Nucleus accumbens (tissue), 56 donors: ENCODE results near the gene SMARCD1.
"Not testable (repeated sequence)": the region's sequence is repeated elsewhere in the genome, so short reads cannot be mapped to it uniquely, and the experiment has no call there.

Experiments
- DNase-seq, 56 donors: peaks; one replicate each; lab custom pipeline; 2025; lab: John Stamatoyannopoulos, UW

SMARCD1 gene

DNA sequence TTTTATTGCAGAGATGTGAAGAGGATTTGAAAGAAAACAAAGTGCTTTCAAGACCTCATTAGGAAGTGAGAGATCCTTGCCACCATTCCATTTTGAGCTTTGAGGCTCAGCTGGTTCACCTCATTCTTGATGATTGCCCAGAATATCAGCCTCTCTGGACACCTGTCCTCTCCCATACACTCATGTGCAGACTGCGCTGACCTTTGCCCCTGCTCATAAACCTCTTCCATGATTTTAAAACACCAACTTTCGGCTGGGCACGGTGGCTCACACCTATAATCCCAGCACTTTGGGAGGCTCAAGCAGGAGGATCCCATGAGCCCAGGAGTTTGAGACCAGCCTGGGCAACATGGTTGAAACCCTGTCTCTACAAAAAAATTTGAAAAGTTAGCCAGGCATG, 35.8 kb downstream of the SMARCD1 start:
- no peak for DNase-seq

DNA sequence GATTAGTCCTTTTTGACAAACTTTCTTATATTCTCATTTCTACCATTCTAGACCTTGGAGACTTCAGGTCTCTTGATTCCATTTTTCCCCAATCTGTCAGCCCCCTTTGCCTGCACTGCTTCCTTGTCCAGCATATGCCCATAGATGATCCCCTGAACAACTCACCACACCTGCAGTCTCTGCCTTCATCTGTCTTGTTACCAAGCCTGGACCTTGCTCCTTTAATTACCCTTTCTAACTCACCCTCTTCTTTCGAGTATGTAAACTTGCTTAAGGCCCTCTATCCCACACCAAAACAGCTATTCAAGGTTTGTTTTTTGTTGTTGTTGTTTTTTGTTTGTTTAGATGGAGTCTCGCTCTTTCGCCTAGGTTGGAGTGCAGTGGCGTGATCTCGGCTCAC, 36.5 kb downstream of the SMARCD1 start:
- DNase-seq = no peak

DNA sequence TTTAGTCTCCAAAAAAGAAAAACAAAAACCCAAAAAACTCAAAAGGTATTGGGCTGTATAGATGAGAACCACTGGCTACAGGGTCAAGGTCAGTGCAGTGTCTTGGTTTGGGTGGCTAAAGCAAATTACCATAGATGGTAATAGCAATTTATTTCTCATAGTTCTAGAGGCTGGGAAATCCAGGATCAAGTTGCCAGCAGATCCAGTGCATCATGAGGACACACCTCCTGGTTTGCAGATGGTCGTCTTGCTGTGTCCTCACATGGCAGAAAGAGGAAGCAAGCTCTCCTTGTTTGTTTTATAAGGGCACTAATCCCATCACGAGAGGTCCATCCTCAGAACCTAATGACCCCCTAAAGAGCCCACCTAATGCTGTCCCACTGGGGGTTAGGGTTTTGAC, 38.1 kb downstream of the SMARCD1 start:
- no peak for DNase-seq

DNA sequence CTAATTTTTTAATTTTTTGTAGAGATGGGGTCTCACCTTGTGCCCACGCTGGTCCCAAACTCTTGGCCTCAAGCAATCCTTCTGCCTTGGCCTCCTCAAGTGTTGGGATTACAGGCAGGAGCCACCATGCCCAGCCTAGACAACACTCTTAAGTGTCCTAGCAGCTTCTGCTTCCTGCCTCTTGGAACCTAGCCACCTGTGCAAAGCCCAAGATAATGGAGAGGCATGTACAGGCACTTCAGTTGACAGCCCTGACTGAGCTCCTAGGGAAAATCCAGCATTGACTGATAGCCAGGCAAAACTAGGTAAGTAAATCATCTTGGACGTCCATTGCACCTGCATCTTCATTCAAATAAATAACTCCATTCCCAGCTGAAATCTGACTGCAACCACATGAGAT, 42.4 kb downstream of the SMARCD1 start:
- no peak for DNase-seq

GRCh38 chr12:50129290-50129689, 44.1 kb downstream of the SMARCD1 start:
- no peak for DNase-seq

- no peak for DNase-seq
Observed at GRCh38 chr12:50132505-50133135, 47.5 kb downstream of the SMARCD1 start.

- no peak for DNase-seq
Observed at GRCh38 chr12:50142993-50143392, 57.9 kb downstream of the SMARCD1 start.

GRCh38 chr12:50145439-50145838, 60.3 kb downstream of the SMARCD1 start:
- DNase-seq = no peak

GRCh38 chr12:50147281-50147680, 62.1 kb downstream of the SMARCD1 start:
- no peak for DNase-seq

GRCh38 chr12:50148011-50148410, 62.9 kb downstream of the SMARCD1 start:
- not testable (repeated sequence) for DNase-seq

DNA sequence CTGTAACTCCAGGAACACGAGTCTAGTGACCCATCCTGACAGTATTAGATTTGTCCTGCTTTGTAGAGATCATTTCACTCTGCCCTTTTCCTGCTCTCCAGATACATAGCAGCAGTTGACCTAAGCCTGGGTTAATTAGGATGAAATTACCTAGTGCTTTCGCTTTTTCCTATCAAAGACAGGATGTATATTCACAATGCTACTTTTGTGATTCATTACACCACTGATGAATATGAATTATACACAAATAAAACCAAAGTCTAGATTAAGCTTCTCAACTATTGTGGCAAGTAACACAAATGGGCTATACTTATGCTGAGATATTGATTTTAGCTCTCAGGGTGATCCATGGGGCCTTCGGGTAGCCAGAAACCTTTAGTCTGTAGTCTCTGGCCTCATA, 64.2 kb downstream of the SMARCD1 start:
- no peak for DNase-seq
